ENCODE measurements around the gene BARD1. TPM values are rescaled to one million over a fixed set of nuclear protein-coding genes. Genes with fewer than 3 reads are reported as not detected.

BARD1 gene
- total and polyA plus RNA-seq, 2 of the 13 experiments (the other 11 are each of a cell fraction or from before 2014, with no cell fraction given), result 5.3 to 30.4 TPM

DNA sequence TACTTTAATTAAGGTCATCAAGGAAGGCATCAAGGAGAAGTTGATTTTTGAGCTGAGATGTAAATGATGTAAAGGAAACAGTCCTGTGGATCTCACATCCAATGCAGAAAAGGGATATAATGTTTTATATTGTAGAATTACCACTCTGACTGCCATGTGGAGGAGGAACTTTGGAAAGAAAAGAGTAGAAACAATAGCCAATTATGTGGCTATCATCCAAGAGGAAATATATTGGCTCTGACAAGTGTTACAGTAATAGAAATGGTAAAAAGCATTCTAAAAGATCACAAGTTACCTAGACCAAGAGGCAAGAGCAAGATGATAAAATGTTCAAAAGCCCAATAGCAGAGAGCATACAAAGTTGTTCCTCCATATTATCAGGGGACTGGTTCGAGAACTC, 26.8 kb downstream of the BARD1 start:
- Histone ChIP-seq H3K27ac (ENCODE audit: extremely low read length, insufficient read depth, low read length) (no peak overlapping the region), H3K4me1 (ENCODE audit: insufficient read depth, low read length) (no peaks in the 10 kb centered on the region), H3K4me3 (replicated peaks in 1 of 3; ENCODE audit: insufficient read depth in 1 of 3, low read depth in 2 of 3, low read length in 3 of 3) (no peak overlapping the region), H2AFZ (ENCODE audit: low read length) (no peak overlapping the region), H3K4me2 (ENCODE audit: low read depth, low read length) (no peak overlapping the region), H3K9ac (ENCODE audit: insufficient read depth, low read depth, low read length) (no peak overlapping the region), H3K27me3 (ENCODE audit: control insufficient read depth in 1 of 2, insufficient read depth in 2 of 2, low read length in 2 of 2) (no peaks in the 10 kb centered on the region), H3K36me3 (replicated peaks in 1 of 2; ENCODE audit: control insufficient read depth in 1 of 2, insufficient read depth in 2 of 2, low read length in 2 of 2) (peaks cover 10 to 31% of the 10 kb centered on the region in 2 experiments), H3K9me3 (ENCODE audit: low read length) (no peaks in the 10 kb centered on the region), H3K79me2 (ENCODE audit: insufficient read depth, low read length) (no peaks in the 10 kb centered on the region), H4K20me1 (ENCODE audit: insufficient read depth, low read length) (no peaks in the 10 kb centered on the region)
- no peak for FAIRE-seq
- in situ Hi-C loops (cut with HindIII; ENCODE audit: extremely low pct_ligation_motif_present, low pct_unique_long_range_greater_than_20kb), result no loop called here
- ChIA-PET POLR2A (no interaction called here), CTCF (ENCODE audit: low intra/inter-chr PET ratio, low total read pairs) (no interaction called here)
- no peak for ATAC-seq
- TF ChIP-seq EHMT2 (IDR thresholded peaks at IDR 0.05; ENCODE audit: borderline replicate concordance, low read depth, low read length), result no peak
- TF ChIP-seq, protein P1, sequence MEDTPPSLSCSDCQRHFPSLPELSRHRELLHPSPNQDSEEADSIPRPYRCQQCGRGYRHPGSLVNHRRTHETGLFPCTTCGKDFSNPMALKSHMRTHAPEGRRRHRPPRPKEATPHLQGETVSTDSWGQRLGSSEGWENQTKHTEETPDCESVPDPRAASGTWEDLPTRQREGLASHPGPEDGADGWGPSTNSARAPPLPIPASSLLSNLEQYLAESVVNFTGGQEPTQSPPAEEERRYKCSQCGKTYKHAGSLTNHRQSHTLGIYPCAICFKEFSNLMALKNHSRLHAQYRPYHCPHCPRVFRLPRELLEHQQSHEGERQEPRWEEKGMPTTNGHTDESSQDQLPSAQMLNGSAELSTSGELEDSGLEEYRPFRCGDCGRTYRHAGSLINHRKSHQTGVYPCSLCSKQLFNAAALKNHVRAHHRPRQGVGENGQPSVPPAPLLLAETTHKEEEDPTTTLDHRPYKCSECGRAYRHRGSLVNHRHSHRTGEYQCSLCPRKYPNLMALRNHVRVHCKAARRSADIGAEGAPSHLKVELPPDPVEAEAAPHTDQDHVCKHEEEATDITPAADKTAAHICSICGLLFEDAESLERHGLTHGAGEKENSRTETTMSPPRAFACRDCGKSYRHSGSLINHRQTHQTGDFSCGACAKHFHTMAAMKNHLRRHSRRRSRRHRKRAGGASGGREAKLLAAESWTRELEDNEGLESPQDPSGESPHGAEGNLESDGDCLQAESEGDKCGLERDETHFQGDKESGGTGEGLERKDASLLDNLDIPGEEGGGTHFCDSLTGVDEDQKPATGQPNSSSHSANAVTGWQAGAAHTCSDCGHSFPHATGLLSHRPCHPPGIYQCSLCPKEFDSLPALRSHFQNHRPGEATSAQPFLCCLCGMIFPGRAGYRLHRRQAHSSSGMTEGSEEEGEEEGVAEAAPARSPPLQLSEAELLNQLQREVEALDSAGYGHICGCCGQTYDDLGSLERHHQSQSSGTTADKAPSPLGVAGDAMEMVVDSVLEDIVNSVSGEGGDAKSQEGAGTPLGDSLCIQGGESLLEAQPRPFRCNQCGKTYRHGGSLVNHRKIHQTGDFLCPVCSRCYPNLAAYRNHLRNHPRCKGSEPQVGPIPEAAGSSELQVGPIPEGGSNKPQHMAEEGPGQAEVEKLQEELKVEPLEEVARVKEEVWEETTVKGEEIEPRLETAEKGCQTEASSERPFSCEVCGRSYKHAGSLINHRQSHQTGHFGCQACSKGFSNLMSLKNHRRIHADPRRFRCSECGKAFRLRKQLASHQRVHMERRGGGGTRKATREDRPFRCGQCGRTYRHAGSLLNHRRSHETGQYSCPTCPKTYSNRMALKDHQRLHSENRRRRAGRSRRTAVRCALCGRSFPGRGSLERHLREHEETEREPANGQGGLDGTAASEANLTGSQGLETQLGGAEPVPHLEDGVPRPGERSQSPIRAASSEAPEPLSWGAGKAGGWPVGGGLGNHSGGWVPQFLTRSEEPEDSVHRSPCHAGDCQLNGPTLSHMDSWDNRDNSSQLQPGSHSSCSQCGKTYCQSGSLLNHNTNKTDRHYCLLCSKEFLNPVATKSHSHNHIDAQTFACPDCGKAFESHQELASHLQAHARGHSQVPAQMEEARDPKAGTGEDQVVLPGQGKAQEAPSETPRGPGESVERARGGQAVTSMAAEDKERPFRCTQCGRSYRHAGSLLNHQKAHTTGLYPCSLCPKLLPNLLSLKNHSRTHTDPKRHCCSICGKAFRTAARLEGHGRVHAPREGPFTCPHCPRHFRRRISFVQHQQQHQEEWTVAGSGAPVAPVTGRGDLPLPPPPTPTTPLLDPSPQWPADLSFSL (CRISPR knock-in tag; IDR thresholded peaks at IDR 0.05), result no peak
- no peak for TF ChIP-seq SMAD9 (CRISPR knock-in tag; IDR thresholded peaks at IDR 0.05)
- no peak for TF ChIP-seq SNAPC2 (CRISPR knock-in tag; IDR thresholded peaks at IDR 0.05)
- TF ChIP-seq ZNF207 (IDR thresholded peaks at IDR 0.05; ENCODE audit: borderline replicate concordance), result no peak
- no peak for TF ChIP-seq SSRP1 (CRISPR knock-in tag; IDR thresholded peaks at IDR 0.05)
- TF ChIP-seq DMAP1 (CRISPR knock-in tag; IDR thresholded peaks at IDR 0.05), result no peak
- no peak for TF ChIP-seq ATAD3A (CRISPR knock-in tag; IDR thresholded peaks at IDR 0.05)
- BruUV-seq (replicated peaks), result no TSS peak
- DNase-seq (ENCODE audit: low spot score), result no peak
- WGBS (ENCODE audit: low lambda C conversion rate), result 100% methylated on average over 1 of the region's 1 CpG
- intact Hi-C loops (cut with micrococcal nuclease; ENCODE audit: unreplicated experiment), result no loop called here
